ENCODE results near the gene C17orf113. TPM values are rescaled to one million over a fixed set of nuclear protein-coding genes. Genes with fewer than 3 reads are reported as not detected.

The C17orf113 gene
- total and polyA plus RNA-seq, 2 of the 13 experiments (the other 11 are each of a cell fraction or from before 2014, with no cell fraction given): 0.87 to 1.1 TPM

DNA sequence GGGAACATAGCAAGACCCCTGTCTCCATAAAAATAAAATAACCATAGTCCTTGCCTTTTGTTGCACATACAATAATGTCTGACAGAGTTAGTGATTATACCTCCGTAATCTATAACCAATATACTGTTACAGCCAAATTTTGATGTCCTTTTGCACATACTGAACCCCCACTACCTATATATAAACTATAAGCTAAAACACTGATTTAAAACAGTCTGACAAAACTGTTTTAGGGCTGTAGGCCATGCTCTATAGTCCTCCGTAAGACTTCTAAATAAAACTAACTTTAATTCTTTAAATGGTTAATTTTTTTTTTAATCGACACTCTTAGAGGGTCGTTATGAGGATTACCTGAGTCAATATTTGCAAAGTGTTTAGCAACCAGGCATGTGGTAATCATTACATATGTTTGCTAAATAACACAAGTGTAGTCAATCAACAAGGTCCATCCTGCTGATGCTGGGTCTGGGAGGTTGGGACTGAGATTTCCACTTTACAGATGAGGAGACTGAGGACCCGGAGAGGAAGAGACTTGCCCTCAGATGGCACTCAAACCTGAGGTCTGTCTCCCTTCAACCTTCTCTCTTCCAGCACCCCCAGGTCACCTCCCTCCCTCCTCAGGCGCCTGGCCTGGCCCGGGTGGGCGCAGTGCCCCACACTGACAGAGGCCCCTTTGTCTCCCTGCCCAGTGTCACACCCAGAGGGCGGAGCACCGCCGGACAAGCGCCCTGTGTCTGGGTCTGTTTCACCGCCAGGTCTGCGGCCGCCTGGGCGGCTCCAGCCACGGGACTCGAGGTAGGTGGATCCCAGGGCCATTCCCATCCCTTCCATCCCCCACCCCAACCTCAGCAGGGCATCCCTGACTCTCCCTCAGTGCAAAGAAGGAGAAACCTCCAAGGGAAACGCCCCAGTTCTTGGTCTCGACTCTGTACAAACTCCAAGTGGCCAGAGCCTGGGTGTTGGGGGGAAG lies 37.6 kb upstream of the C17orf113 start (continued):
- TF ChIP-seq, protein P1, sequence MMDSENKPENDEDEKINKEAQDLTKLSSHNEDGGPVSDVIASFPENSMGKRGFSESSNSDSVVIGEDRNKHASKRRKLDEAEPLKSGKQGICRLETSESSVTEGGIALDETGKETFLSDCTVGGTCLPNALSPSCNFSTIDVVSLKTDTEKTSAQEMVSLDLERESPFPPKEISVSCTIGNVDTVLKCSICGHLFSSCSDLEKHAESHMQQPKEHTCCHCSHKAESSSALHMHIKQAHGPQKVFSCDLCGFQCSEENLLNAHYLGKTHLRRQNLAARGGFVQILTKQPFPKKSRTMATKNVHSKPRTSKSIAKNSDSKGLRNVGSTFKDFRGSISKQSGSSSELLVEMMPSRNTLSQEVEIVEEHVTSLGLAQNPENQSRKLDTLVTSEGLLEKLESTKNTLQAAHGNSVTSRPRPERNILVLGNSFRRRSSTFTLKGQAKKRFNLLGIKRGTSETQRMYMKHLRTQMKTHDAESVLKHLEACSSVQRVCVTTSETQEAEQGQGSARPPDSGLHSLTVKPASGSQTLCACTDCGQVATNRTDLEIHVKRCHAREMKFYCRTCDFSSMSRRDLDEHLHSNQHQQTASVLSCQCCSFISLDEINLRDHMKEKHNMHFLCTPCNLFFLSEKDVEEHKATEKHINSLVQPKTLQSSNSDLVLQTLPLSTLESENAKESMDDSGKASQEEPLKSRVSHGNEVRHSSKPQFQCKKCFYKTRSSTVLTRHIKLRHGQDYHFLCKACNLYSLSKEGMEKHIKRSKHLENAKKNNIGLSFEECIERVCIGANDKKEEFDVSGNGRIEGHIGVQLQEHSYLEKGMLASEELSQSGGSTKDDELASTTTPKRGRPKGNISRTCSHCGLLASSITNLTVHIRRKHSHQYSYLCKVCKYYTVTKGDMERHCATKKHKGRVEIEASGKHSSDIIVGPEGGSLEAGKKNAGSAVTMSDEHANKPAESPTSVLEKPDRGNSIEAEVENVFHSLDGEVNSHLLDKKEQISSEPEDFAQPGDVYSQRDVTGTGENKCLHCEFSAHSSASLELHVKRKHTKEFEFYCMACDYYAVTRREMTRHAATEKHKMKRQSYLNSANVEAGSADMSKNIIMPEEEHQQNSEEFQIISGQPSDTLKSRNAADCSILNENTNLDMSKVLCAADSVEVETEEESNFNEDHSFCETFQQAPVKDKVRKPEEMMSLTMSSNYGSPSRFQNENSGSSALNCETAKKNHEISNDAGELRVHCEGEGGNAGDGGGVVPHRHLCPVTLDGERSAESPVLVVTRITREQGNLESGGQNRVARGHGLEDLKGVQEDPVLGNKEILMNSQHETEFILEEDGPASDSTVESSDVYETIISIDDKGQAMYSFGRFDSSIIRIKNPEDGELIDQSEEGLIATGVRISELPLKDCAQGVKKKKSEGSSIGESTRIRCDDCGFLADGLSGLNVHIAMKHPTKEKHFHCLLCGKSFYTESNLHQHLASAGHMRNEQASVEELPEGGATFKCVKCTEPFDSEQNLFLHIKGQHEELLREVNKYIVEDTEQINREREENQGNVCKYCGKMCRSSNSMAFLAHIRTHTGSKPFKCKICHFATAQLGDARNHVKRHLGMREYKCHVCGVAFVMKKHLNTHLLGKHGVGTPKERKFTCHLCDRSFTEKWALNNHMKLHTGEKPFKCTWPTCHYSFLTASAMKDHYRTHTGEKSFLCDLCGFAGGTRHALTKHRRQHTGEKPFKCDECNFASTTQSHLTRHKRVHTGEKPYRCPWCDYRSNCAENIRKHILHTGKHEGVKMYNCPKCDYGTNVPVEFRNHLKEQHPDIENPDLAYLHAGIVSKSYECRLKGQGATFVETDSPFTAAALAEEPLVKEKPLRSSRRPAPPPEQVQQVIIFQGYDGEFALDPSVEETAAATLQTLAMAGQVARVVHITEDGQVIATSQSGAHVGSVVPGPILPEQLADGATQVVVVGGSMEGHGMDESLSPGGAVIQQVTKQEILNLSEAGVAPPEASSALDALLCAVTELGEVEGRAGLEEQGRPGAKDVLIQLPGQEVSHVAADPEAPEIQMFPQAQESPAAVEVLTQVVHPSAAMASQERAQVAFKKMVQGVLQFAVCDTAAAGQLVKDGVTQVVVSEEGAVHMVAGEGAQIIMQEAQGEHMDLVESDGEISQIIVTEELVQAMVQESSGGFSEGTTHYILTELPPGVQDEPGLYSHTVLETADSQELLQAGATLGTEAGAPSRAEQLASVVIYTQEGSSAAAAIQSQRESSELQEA (CRISPR knock-in tag; IDR thresholded peaks at IDR 0.05; ENCODE audit: not compliant biosample characterization): no peak
- no peak for TF ChIP-seq PAWR (CRISPR knock-in tag; IDR thresholded peaks at IDR 0.05; ENCODE audit: borderline replicate concordance)
- TF ChIP-seq PTBP1 (IDR thresholded peaks at IDR 0.05; ENCODE audit: low read depth, low read length, poor library complexity, severe bottlenecking): peak; percentile 65
- peak; percentile 99 for TF ChIP-seq ZMYM3 (CRISPR knock-in tag; IDR thresholded peaks at IDR 0.05)
- TF ChIP-seq ZNF430 (CRISPR knock-in tag; IDR thresholded peaks at IDR 0.05): no peak
- no peak for TF ChIP-seq ZNF354B (CRISPR knock-in tag; IDR thresholded peaks at IDR 0.05)
- TF ChIP-seq, protein P2, sequence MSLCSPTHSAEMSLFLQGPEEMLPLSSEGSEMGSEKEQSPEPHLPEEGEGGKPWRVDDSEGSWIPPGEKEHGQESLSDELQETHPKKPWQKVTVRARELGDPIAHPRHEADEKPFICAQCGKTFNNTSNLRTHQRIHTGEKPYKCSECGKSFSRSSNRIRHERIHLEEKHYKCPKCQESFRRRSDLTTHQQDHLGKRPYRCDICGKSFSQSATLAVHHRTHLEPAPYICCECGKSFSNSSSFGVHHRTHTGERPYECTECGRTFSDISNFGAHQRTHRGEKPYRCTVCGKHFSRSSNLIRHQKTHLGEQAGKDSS (CRISPR knock-in tag; IDR thresholded peaks at IDR 0.05; ENCODE audit: borderline replicate concordance, low read depth): no peak
- 0 out of 2 replicates have a peak, but pooled peaks have one; percentile 60 for TF ChIP-seq ZNF383 (CRISPR knock-in tag; IDR thresholded peaks at IDR 0.05; ENCODE audit: borderline replicate concordance)
- TF ChIP-seq, protein P3, sequence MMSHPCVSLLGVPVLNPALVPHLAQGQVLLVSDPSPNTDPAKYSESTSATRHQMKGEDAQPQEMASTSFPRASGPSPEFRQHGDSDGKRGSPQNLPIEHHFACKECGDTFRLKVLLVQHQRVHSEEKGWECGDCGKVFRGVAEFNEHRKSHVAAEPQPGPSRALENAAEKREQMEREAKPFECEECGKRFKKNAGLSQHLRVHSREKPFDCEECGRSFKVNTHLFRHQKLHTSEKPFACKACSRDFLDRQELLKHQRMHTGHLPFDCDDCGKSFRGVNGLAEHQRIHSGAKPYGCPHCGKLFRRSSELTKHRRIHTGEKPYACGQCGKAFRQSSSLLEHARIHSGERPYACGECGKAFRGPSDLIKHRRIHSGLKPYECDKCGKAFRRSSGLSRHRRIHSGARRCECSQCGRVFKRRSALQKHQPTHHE (CRISPR knock-in tag; IDR thresholded peaks at IDR 0.05; ENCODE audit: borderline replicate concordance): no peak
- TF ChIP-seq ZNF510 (CRISPR knock-in tag; IDR thresholded peaks at IDR 0.05; ENCODE audit: low read depth): no peak
- TF ChIP-seq, protein P4, sequence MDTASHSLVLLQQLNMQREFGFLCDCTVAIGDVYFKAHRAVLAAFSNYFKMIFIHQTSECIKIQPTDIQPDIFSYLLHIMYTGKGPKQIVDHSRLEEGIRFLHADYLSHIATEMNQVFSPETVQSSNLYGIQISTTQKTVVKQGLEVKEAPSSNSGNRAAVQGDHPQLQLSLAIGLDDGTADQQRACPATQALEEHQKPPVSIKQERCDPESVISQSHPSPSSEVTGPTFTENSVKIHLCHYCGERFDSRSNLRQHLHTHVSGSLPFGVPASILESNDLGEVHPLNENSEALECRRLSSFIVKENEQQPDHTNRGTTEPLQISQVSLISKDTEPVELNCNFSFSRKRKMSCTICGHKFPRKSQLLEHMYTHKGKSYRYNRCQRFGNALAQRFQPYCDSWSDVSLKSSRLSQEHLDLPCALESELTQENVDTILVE (CRISPR knock-in tag; IDR thresholded peaks at IDR 0.05): peak; percentile 62; the same call in 1 of the 2 replicates
- TF ChIP-seq GFI1 (CRISPR knock-in tag; IDR thresholded peaks at IDR 0.05; ENCODE audit: borderline replicate concordance): peak; percentile 87; the same call in 1 of the 2 replicates

Data from HepG2 (cell line).